SK-N-MC (cell line): ENCODE data around the gene CASTOR2.
"Not testable (repeated sequence)": the region's sequence is repeated elsewhere in the genome, so short reads cannot be mapped to it uniquely, and the experiment has no call there.

ENCODE experiments used
- EZH2 ChIP-seq: fragments of 200-600 bp; sonication (generic); IDR thresholded peaks from one replicate; pipeline ENCODE4 v1.6.1; 2017; ENCODE audit warnings: antibody characterized with exemption
- FOXP2 ChIP-seq: optimal IDR thresholded peaks from 2 replicates; pipeline ENCODE3; 2011; ENCODE audit warnings: mild to moderate bottlenecking, moderate library complexity; ENCODE audit not compliant: insufficient read depth; ENCODE audit errors: extremely low read length, control extremely low read depth
- POLR2AphosphoS5 ChIP-seq: IDR thresholded peaks from 2 replicates; pipeline ENCODE4 v1.6.1; 2012; ENCODE audit warnings: mild to moderate bottlenecking, low read depth, low read length, borderline replicate concordance

DNA sequence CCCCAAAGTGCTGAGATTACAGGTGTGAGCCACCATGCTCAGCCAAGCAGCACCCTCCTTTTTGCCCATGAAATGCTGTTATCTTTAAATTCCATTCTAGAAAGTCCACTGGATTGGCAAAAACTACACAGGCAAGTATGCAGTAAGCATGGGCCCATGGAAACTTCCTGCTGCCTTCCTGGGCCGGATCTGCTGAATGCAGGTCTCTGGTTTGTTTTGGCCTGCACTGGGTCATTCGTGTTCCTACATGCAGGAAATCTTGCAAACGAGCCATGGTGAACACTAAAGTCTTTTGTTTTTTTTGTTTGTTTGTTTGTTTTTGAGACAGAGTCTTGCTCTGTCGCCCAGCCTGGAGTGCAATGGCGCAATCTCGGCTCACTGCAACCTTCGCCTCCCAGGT is 7.9 kb downstream of the CASTOR2 start:
- not testable (repeated sequence) for TF ChIP-seq POLR2AphosphoS5, EZH2, FOXP2
